GM19397 (cell line): ENCODE measurements around the gene VAPA.
"Not testable (repeated sequence)": the region's sequence is repeated elsewhere in the genome, so short reads cannot be mapped to it uniquely, and the experiment has no call there.

ENCODE experiments used
- ATAC-seq: cut with Tn5 transposase; IDR thresholded peaks from one replicate; pipeline ENCODE4 v1.9.1; 2021; ENCODE audit warnings: mild to moderate bottlenecking, moderate library complexity; ENCODE audit not compliant: unreplicated experiment

VAPA gene

GRCh38 chr18:9912285-9912684 lies 1.5 kb upstream of the VAPA start:
- ATAC-seq = not testable (repeated sequence)

- no peak for ATAC-seq
Observed at GRCh38 chr18:9913151-9913525, 678 bp upstream of the VAPA start.

- ATAC-seq = no peak
Observed at GRCh38 chr18:9914334-9914583, 443 bp downstream of the VAPA start.

- ATAC-seq = peak; percentile 35
Observed at GRCh38 chr18:9914584-9915290, 921 bp downstream of the VAPA start.

- no peak for ATAC-seq
Observed at GRCh38 chr18:9915291-9916076, 1.7 kb downstream of the VAPA start.

- ATAC-seq = no peak
Observed at GRCh38 chr18:9916077-9916639, 2.3 kb downstream of the VAPA start.

GRCh38 chr18:9916808-9917207 lies 3.0 kb downstream of the VAPA start:
- no peak for ATAC-seq

- no peak for ATAC-seq
Observed at GRCh38 chr18:9918016-9918680, 4.3 kb downstream of the VAPA start.

- no peak for ATAC-seq
Observed at GRCh38 chr18:9919564-9920232, 5.9 kb downstream of the VAPA start.

- ATAC-seq = no peak
Observed at GRCh38 chr18:9922592-9923311, 8.9 kb downstream of the VAPA start.

GRCh38 chr18:9924371-9924943 lies 10.6 kb downstream of the VAPA start:
- ATAC-seq = no peak

GRCh38 chr18:9925369-9925768 lies 11.6 kb downstream of the VAPA start:
- no peak for ATAC-seq

GRCh38 chr18:9925795-9926194 lies 12.0 kb downstream of the VAPA start:
- ATAC-seq = no peak

- ATAC-seq = no peak
Observed at GRCh38 chr18:9926223-9926894, 12.5 kb downstream of the VAPA start.

GRCh38 chr18:9926977-9927376 lies 13.2 kb downstream of the VAPA start:
- ATAC-seq = no peak

- ATAC-seq = no peak
Observed at GRCh38 chr18:9927392-9928063, 13.7 kb downstream of the VAPA start.

- ATAC-seq = no peak
Observed at GRCh38 chr18:9928646-9929259, 14.9 kb downstream of the VAPA start.

GRCh38 chr18:9930299-9930884 lies 16.6 kb downstream of the VAPA start:
- no peak for ATAC-seq
